K562 (cell line): ENCODE results near the gene PRTFDC1. TPM values are rescaled to one million over a fixed set of nuclear protein-coding genes. Genes with fewer than 3 reads are reported as not detected.

Source experiments
- ATAC-seq: fragments of 200-7000 bp; cut with Tn5 transposase; 3 replicates; pipeline ENCODE4 v1.9.1; 2020; ENCODE audit warnings: moderate library complexity
- BruUV-seq: library from RNA; stranded (reverse); fragments of 400-500 nt; replicated peaks from 2 replicates; lab custom pipeline; 2021; lab: Mats Ljungman, UMichigan
- CTCF ChIA-PET: fragments of 300-600 bp; formaldehyde crosslinking; extraction: SDS; loops from one replicate; lab custom pipeline; 2021; ENCODE audit warnings: low intra/inter-chr PET ratio; lab: Yijun Ruan, JAX
- POLR2A ChIA-PET: fragments of 300-600, 350-650 bp; sonication (Branson Sonifier 250); formaldehyde crosslinking; extraction: SDS; loops from one replicate; lab custom pipeline; 2021; ENCODE audit warnings: antibody characterized with exemption, inconsistent platforms; lab: Yijun Ruan, JAX
- DNase-seq, 4 experiments: peaks; one replicate each; pipeline versions ENCODE4 v3.0.0 to v3.0.0-alpha.2; 2011 to 2018; ENCODE audit warnings: low spot score in 3 of 4, mixed read lengths in 3 of 4; ENCODE audit errors: extremely low read depth in 1 of 4
- FAIRE-seq: peaks from 2 replicates; lab custom pipeline; 2011; peaks lifted over from hg19 to GRCh38; lab: Jason Lieb, UNC
- H2AFZ ChIP-seq: 2 replicates; pipeline ENCODE4 v1.6.0; 2011; ENCODE audit warnings: low read depth, low read length, control low read depth, inconsistent platforms
- H3K27ac ChIP-seq: fragments of 200-600 bp; 3 replicates; pipeline ENCODE4 v1.8.0; 2011; ENCODE audit warnings: low read depth, mild to moderate bottlenecking, control low read depth, inconsistent platforms, low read length, moderate library complexity, mixed read lengths; ENCODE audit errors: extremely low read depth
- H3K27me3 ChIP-seq, 2 experiments: fragments of 300-600 bp in 1 of 2; 2 replicates in 1 of 2; 3 replicates in 1 of 2; pipeline versions ENCODE4 v1.6.0 to v1.8.0; 2011; ENCODE audit warnings: inconsistent platforms in 2 of 2, low read length in 2 of 2, mild to moderate bottlenecking in 1 of 2, mixed read lengths in 1 of 2, moderate library complexity in 1 of 2; ENCODE audit not compliant: control insufficient read depth in 2 of 2, insufficient read depth in 2 of 2
- H3K36me3 ChIP-seq: fragments of 300-600 bp; 3 replicates; pipeline ENCODE4 v1.8.0; 2011; ENCODE audit warnings: mild to moderate bottlenecking, low read length, inconsistent platforms; ENCODE audit not compliant: control insufficient read depth, insufficient read depth
- H3K4me1 ChIP-seq, 2 experiments: fragments of 200-600 bp in 1 of 2; replicated peaks in 1 of 2; 2 replicates in 1 of 2; 3 replicates in 1 of 2; pipeline versions ENCODE4 v1.5.1 to v1.8.0; 2011; ENCODE audit warnings: inconsistent platforms in 2 of 2, low read length in 2 of 2, mild to moderate bottlenecking in 1 of 2, mixed read lengths in 1 of 2, moderate library complexity in 1 of 2; ENCODE audit not compliant: control insufficient read depth in 2 of 2, insufficient read depth in 2 of 2
- H3K4me2 ChIP-seq: 2 replicates; pipeline ENCODE4 v1.6.1; 2011; ENCODE audit warnings: low read length, control low read depth, inconsistent platforms, mixed read lengths; ENCODE audit not compliant: insufficient read depth
- H3K4me3 ChIP-seq: fragments of 200-600 bp; sonication (generic), shearing (Covaris generic); 2 replicates; pipeline ENCODE4 v1.5.1; 2016; ENCODE audit warnings: control low read depth, inconsistent platforms
- H3K79me2 ChIP-seq: fragments of 200-600 bp; 3 replicates; pipeline ENCODE4 v1.8.0; 2011; ENCODE audit warnings: low read length, inconsistent platforms; ENCODE audit not compliant: control insufficient read depth, insufficient read depth
- H3K9ac ChIP-seq, 2 experiments: 2 replicates each; pipeline versions ENCODE4 v1.6.0 to v1.6.1; 2011; ENCODE audit warnings: low read depth in 2 of 2, low read length in 2 of 2, control low read depth in 1 of 2, inconsistent platforms in 1 of 2, mild to moderate bottlenecking in 1 of 2, mixed read lengths in 1 of 2; ENCODE audit not compliant: insufficient read depth in 1 of 2
- H3K9me1 ChIP-seq: one replicate; pipeline ENCODE4 v1.6.0; 2011; ENCODE audit warnings: inconsistent platforms, mild to moderate bottlenecking, low read length, moderate library complexity; ENCODE audit not compliant: control insufficient read depth, insufficient read depth
- H3K9me3 ChIP-seq: replicated peaks from 2 replicates; pipeline ENCODE4 v1.5.1; 2011; ENCODE audit warnings: low read depth, low read length, inconsistent platforms; ENCODE audit not compliant: control insufficient read depth, insufficient read depth
- H4K20me1 ChIP-seq: replicated peaks from 2 replicates; pipeline ENCODE4 v1.6.1; 2011; ENCODE audit warnings: low read length, inconsistent platforms, mixed read lengths; ENCODE audit not compliant: control insufficient read depth, insufficient read depth
- ADNP ChIP-seq: fragments of 200-800 bp; sonication (Bioruptor generic); IDR thresholded peaks from 2 replicates; pipeline ENCODE4 v1.6.1; 2016; ENCODE audit warnings: missing genetic modification characterization, missing compliant biosample characterization
- DMBX1 ChIP-seq: fragments of 250-450 bp; sonication (Bioruptor Pico); IDR thresholded peaks from 2 replicates; pipeline ENCODE4 v1.8.0; 2022; ENCODE audit warnings: inconsistent platforms, mild to moderate bottlenecking, moderate library complexity, borderline replicate concordance
- E2F6 ChIP-seq, 2 experiments: IDR thresholded peaks; 2 replicates each; pipeline ENCODE4 v1.6.1; 2011; ENCODE audit warnings: borderline replicate concordance in 1 of 2, control low read depth in 1 of 2, low read depth in 1 of 2, low read length in 1 of 2, mild to moderate bottlenecking in 1 of 2, mixed read lengths in 1 of 2, moderate library complexity in 1 of 2; ENCODE audit not compliant: insufficient read depth in 1 of 2, insufficient read length in 1 of 2, poor library complexity in 1 of 2, severe bottlenecking in 1 of 2; ENCODE audit errors: extremely low read depth in 1 of 2
- JUND ChIP-seq, 2 experiments: IDR thresholded peaks; 2 replicates in 1 of 2; 3 replicates in 1 of 2; pipeline ENCODE4 v1.6.1; 2011; ENCODE audit warnings: borderline replicate concordance in 2 of 2, low read depth in 2 of 2, low read length in 2 of 2, improper control_type of control experiment in 1 of 2, missing biosample characterization in 1 of 2, missing genetic modification characterization in 1 of 2, missing genetic modification reagents in 1 of 2
- MED1 ChIP-seq: sonication (generic); formaldehyde crosslinking; IDR thresholded peaks from 2 replicates; pipeline ENCODE4 v1.8.1; 2023; ENCODE audit warnings: missing genetic modification reagents, borderline replicate concordance
- NFE2 ChIP-seq: IDR thresholded peaks from 2 replicates; pipeline ENCODE4 v1.6.1; 2014; ENCODE audit warnings: antibody characterized with exemption, low read depth
- NR0B1 ChIP-seq: fragments of 450-650 bp; IDR thresholded peaks from one replicate; pipeline ENCODE4 v1.6.1; 2018; ENCODE audit warnings: mild to moderate bottlenecking, moderate library complexity; ENCODE audit not compliant: partially characterized antibody
- SIRT6 ChIP-seq: IDR thresholded peaks from one replicate; pipeline ENCODE4 v1.6.1; 2012; ENCODE audit warnings: low read depth, mild to moderate bottlenecking, control low read depth, inconsistent platforms, low read length, moderate library complexity
- TRIM24 ChIP-seq, 2 experiments: fragments of 450-650 bp; IDR thresholded peaks; 2 replicates each; pipeline ENCODE4 v1.6.1; 2016
- ZBTB1 ChIP-seq: sonication (generic); formaldehyde crosslinking; IDR thresholded peaks from 2 replicates; pipeline ENCODE4 v1.8.1; 2023; ENCODE audit warnings: missing genetic modification reagents, low read depth, mild to moderate bottlenecking, borderline replicate concordance
- ZBTB2 ChIP-seq: fragments of 450-650 bp; IDR thresholded peaks from 2 replicates; pipeline ENCODE4 v1.6.1; 2016; ENCODE audit warnings: antibody characterized with exemption
- ZNF311 ChIP-seq: fragments of 250-450 bp; sonication (Bioruptor Pico); IDR thresholded peaks from 2 replicates; pipeline ENCODE4 v1.4.0; 2020; ENCODE audit warnings: mild to moderate bottlenecking, moderate library complexity
- WGBS: fragments of 100-300 bp; shearing (Covaris generic); methylation state at CpG from one replicate; pipeline ENCODE4 v1.1.6; 2016; ENCODE audit warnings: low coverage, mixed read lengths; ENCODE audit not compliant: insufficient coverage; ENCODE audit errors: missing lambda C conversion rate; 5-methylcytosine and 5-hydroxymethylcytosine counted together
- in situ Hi-C: fragments of 300-500 bp; cut with MboI; formaldehyde crosslinking; loops from 4 replicates; pipeline ENCODE4 v1.15.0; 2018; ENCODE audit warnings: inconsistent platforms, mixed read lengths
- intact Hi-C: fragments of 100-400 bp; cut with micrococcal nuclease; formaldehyde crosslinking; loops from 2 replicates; pipeline ENCODE4 v1.14.2; 2022
- polyA plus RNA-seq, 8 experiments: library from polyadenylated mRNA; depleted of rRNA in 4 of 8; stranded (reverse) in 5 of 8; unstranded in 3 of 8; fragments of >200 nt; fragmentation: Nextera tagmentation in 2 of 8; fragmentation: Illumina TruSeq in 1 of 8; extraction: Ambion mirVana in 2 of 8; extraction: Trizol in 1 of 8; gene quantifications; 2 replicates each; pipeline versions ENCODE4 v1.2.1 to v1.2.3, GENCODE V29; 2011 to 2014; ENCODE audit warnings: inconsistent platforms in 1 of 8, missing spikeins in 1 of 8
- total RNA-seq, 7 experiments: library from RNA; depleted of rRNA in 6 of 7; stranded (reverse); fragments of >200 nt in 6 of 7; fragmentation: Illumina TruSeq in 2 of 7; extraction: Trizol in 2 of 7; gene quantifications; 2 replicates each; pipeline versions ENCODE4 v1.2.1 to v1.2.3, GENCODE V29; 2011 to 2021; ENCODE audit warnings: low replicate concordance in 1 of 7
- TF ChIP-seq, protein P1 (sequence below): fragments of 250-450 bp; sonication (Bioruptor Pico); IDR thresholded peaks from 2 replicates; pipeline ENCODE4 v1.4.0; 2020; ENCODE audit warnings: mild to moderate bottlenecking
- TF ChIP-seq, protein P2 (sequence below): sonication (generic); IDR thresholded peaks from 2 replicates; pipeline ENCODE4 v1.6.1; 2016

PRTFDC1 gene
- total and polyA plus RNA-seq, 9 of the 15 experiments (the other 6 are each of a cell fraction or from before 2014, with no cell fraction given): 7.0 to 27.6 (median 10.0) TPM

DNA sequence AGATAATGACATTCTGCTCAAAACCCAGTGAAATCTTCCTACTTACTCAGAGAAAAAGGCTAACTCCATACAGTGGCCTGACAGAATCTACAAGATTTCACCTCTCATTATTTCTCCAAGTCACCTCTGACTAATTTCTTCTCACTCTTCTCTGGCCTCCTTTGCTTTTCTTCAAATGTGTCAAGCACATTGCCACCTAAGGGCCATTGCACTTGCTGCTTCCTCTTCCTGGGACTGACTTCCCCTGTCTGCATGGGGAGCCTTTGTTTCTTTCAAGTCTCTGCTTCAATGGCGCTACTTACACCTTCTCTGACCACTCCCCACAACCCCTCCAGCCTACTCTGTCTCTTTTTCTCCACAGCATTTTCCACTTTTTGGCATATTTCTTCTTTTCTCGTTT lies 36.0 kb downstream of the PRTFDC1 start:
- Histone ChIP-seq H3K9me1 (no peaks in the 10 kb centered on the region), H3K9me3 (peaks cover 2% of the 10 kb centered on the region; the same call in 1 of the 2 replicates), H3K4me3 (no peak overlapping the region), H3K4me1 (peaks cover 16 to 34% of the 10 kb centered on the region in 2 experiments; a peak in 4 of 5 replicates), H2AFZ (peak overlapping the region; percentile 71), H3K9ac (peak overlapping the region in 1 of 2 experiments; percentile 11; a peak in 1 of 4 replicates), H3K4me2 (no peak overlapping the region), H3K79me2 (no peaks in the 10 kb centered on the region), H4K20me1 (no peaks in the 10 kb centered on the region), H3K27me3 (no peaks in the 10 kb centered on the region), H3K27ac (peak overlapping the region; percentile 27; the same call in 1 of the 3 replicates), H3K36me3 (no peaks in the 10 kb centered on the region; the same call in 2 of the 3 replicates)
- in situ Hi-C loops: no loop called here
- ChIA-PET CTCF (no interaction called here), POLR2A (interaction anchor here (0.6 to 1.8 kb wide), 3 partner anchors 14 to 117 kb away, joined by 3 to 7 read pairs (median 3); no protein-coding TSS in a partner anchor)
- DNase-seq (peak in 1 of 4 experiments; percentile 52), FAIRE-seq (no peak), ATAC-seq (peak; percentile 54)
- BruUV-seq: no TSS peak
- 33% methylated on average over 2 of the region's 2 CpGs for WGBS
- intact Hi-C loops: loop anchor here (5.0 kb wide), 1 partner anchor 166 kb away; no protein-coding TSS in a partner anchor
- TF ChIP-seq ZBTB1 (CRISPR knock-in tag): no peak
- no peak for TF ChIP-seq NFE2
- TF ChIP-seq JUND (IDR thresholded peaks at IDR 0.05; ENCODE audit: borderline replicate concordance, low read depth, low read length): no peak
- TF ChIP-seq JUND (tag; IDR thresholded peaks at IDR 0.05; ENCODE audit: borderline replicate concordance, low read depth, low read length): peak; percentile 29; the same call in 1 of the 3 replicates
- TF ChIP-seq, protein P1, sequence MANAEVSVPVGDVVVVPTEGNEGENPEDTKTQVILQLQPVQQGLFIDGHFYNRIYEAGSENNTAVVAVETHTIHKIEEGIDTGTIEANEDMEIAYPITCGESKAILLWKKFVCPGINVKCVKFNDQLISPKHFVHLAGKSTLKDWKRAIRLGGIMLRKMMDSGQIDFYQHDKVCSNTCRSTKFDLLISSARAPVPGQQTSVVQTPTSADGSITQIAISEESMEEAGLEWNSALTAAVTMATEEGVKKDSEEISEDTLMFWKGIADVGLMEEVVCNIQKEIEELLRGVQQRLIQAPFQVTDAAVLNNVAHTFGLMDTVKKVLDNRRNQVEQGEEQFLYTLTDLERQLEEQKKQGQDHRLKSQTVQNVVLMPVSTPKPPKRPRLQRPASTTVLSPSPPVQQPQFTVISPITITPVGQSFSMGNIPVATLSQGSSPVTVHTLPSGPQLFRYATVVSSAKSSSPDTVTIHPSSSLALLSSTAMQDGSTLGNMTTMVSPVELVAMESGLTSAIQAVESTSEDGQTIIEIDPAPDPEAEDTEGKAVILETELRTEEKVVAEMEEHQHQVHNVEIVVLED (CRISPR knock-in tag): no peak
- TF ChIP-seq, protein P2, sequence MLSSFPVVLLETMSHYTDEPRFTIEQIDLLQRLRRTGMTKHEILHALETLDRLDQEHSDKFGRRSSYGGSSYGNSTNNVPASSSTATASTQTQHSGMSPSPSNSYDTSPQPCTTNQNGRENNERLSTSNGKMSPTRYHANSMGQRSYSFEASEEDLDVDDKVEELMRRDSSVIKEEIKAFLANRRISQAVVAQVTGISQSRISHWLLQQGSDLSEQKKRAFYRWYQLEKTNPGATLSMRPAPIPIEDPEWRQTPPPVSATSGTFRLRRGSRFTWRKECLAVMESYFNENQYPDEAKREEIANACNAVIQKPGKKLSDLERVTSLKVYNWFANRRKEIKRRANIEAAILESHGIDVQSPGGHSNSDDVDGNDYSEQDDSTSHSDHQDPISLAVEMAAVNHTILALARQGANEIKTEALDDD: 0 out of 2 replicates have a peak, but pooled peaks have one; percentile 8
- no peak for TF ChIP-seq NR0B1
- peak; percentile 30; the same call in 1 of the 2 replicates for TF ChIP-seq DMBX1 (CRISPR knock-in tag)
- no peak for TF ChIP-seq ADNP (tag)
- TF ChIP-seq MED1 (CRISPR knock-in tag): no peak
- TF ChIP-seq TRIM24 (IDR thresholded peaks at IDR 0.05): 0 out of 4 replicates have a peak, but pooled peaks of 1 of the 2 experiments have one; percentile 18
- no peak for TF ChIP-seq SIRT6
- peak; percentile 70 for TF ChIP-seq ZNF311 (CRISPR knock-in tag)
- TF ChIP-seq ZBTB2: 0 out of 2 replicates have a peak, but pooled peaks have one; percentile 19
- TF ChIP-seq E2F6 (IDR thresholded peaks at IDR 0.05; ENCODE audit: borderline replicate concordance in 1 of 2, extremely low read depth in 1 of 2, insufficient read depth in 1 of 2, insufficient read length in 1 of 2, low read depth in 1 of 2, low read length in 1 of 2, poor library complexity in 1 of 2, severe bottlenecking in 1 of 2): peak; percentile 30 to 67
